GM21390 (cell line): Measurements from ENCODE around the gene HS6ST1.

Source experiments
- ATAC-seq: cut with Tn5 transposase; IDR thresholded peaks from one replicate; pipeline ENCODE4 v1.9.1; 2021; ENCODE audit not compliant: unreplicated experiment

Gene HS6ST1

DNA sequence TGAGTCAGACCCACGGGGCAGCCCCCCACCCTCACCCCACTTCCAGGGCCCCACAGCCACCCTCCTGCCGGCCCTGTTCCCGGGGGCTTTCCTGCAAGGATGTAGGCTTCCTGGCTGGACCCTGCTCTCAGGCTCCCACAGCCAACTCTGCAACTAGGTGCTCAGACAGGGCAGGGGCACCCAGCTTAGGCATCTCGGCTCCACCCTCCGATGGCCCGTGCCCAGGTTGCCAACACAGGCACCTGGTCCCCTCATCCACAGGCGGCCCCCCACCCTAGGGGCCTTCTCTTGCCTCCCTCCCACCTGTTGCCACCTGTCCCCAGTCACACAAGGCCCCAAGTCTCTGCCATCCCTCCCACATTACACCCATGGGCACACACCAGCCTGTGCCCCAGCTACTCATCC lies 34.6 kb downstream of the HS6ST1 start:
- no peak for ATAC-seq

- no peak for ATAC-seq
These were observed 35.5 kb downstream of the HS6ST1 start for GRCh38 chr2:128282976-128283810.

DNA sequence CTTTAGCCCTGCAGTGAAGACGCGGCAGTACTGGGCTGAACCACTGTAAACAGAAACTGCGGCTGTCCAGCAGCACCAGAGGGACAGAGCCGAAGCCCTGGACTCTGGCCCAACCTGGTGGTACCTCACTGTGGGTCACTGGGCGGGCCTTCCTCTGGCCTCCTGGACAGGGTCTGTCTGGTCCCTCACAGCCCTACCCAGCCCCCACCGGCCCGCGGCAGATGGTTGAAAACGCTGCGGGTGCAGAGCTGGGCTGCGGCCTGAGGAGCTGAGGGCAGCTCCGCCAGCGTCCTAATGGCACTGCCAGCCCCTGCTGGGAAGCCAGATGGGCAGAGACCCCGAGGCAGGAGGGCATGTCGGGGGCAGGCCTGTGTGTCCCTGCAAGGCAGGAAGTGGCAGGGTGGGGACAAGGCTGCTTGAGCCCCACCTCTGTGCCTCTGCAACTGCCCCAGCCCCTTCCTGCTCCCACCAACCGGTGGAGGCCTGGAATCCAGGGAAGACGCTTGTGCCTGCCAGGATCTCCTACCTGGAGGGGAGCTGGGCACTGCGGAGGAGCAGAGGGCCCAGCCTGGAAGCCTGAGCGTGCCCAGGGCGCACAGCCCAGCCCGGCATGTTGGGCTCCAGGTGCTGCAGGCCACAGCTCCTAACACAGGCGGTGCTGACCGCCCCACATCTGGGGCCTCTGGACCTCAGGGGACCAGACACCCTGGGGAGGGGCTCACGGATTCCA lies 36.3 kb downstream of the HS6ST1 start:
- no peak for ATAC-seq

- ATAC-seq, result no peak
These were observed 36.8 kb downstream of the HS6ST1 start for GRCh38 chr2:128281852-128282245.

GRCh38 chr2:128280901-128281321 lies 37.8 kb downstream of the HS6ST1 start:
- ATAC-seq, result no peak

- ATAC-seq, result no peak
These were observed 38.4 kb downstream of the HS6ST1 start for GRCh38 chr2:128280158-128280871.

DNA sequence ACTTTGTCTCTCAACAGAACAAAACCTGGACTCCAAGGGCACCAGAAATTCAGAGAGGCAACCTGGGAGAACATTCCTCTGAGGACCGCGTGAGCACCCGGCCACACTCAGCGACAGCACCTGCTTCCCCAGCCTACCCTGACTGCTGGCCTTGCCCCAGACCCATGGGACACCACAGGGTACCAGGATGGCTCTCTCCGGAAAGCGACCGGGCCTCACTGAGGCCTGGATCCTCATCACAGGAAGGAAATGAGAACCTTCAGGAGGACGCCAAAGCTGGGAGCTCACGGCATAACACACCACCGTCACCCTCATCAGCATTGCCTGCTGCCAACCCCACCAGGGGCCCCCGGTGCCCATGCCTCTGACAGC lies 38.9 kb downstream of the HS6ST1 start:
- no peak for ATAC-seq

GRCh38 chr2:128279009-128279408 lies 39.7 kb downstream of the HS6ST1 start:
- ATAC-seq, result no peak

DNA sequence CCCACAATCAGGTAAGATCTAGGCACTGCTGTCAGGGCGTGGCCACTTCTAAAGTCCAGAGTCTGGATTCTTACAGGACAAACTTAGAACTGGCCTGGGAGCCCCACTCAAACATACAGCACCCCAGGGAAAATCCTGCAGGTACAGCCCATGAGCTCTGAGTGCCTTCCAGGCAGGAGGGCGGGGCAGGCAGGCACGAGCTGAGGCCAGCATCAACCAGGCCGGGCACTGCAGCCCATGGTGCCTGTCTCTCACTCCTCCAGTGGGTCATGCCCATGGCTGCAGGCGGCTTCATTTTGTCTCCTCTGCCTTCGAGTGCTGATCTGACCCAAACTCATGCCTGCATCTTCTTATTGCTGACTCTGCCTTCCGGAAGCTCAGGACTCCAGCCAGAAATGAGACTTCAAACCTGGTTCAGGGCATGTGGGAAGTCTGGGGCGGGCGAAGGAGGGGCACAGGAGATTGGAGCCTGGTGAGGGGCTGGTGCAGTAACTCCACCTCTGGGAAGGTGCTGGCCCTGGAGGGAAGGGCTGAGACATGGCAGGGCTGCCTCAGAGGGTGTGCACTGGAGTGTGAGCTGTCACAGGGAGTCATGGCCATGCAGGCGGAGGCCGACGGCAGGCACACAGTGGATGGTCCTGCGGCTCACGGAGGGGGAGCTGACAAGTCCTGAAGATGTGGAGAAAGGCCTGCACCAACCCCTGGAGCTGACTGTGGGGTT lies 40.5 kb downstream of the HS6ST1 start:
- no peak for ATAC-seq

DNA sequence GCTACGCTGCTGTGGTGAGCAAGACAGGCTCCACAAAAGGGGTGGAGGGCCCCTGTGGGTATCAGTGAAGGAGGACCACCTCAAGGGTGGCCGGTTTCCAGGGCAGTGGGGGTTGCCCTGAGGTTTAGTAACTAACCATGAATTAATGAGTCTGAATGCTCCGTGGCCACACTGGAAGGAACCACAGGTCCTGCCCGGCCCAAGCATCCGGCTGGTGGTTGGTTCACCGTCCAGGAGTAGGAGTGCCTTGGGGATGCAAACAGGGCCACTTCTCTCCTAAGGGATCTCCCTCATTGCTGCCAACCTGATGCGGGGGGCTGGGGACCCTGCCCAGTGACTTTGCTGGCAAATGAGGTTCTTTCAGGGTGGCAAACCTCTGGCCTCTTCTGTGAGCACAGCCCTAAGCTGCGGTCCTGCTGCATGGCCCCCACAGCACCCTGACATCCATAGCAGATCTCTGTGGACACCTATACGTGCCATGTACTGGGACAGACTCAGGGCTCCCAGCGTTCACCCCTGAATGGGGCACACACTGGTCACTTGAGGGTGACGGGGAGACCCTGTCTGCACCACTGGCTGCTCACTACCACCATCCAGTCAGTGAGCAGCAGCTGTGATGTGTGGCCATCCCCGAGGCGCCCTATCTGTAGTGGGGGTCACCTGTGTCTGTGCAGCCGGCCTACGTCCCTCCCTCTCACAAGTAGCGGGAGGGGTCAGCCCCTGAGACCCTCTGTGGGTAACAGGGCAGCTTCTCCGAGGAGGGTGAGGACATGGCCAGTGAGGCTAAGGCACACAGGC lies 41.6 kb downstream of the HS6ST1 start:
- ATAC-seq, result no peak

- no peak for ATAC-seq
These were observed 43.1 kb downstream of the HS6ST1 start for GRCh38 chr2:128275498-128276045.

- no peak for ATAC-seq
These were observed 44.5 kb downstream of the HS6ST1 start for GRCh38 chr2:128274218-128274617.

GRCh38 chr2:128273469-128274081 lies 45.1 kb downstream of the HS6ST1 start:
- no peak for ATAC-seq

DNA sequence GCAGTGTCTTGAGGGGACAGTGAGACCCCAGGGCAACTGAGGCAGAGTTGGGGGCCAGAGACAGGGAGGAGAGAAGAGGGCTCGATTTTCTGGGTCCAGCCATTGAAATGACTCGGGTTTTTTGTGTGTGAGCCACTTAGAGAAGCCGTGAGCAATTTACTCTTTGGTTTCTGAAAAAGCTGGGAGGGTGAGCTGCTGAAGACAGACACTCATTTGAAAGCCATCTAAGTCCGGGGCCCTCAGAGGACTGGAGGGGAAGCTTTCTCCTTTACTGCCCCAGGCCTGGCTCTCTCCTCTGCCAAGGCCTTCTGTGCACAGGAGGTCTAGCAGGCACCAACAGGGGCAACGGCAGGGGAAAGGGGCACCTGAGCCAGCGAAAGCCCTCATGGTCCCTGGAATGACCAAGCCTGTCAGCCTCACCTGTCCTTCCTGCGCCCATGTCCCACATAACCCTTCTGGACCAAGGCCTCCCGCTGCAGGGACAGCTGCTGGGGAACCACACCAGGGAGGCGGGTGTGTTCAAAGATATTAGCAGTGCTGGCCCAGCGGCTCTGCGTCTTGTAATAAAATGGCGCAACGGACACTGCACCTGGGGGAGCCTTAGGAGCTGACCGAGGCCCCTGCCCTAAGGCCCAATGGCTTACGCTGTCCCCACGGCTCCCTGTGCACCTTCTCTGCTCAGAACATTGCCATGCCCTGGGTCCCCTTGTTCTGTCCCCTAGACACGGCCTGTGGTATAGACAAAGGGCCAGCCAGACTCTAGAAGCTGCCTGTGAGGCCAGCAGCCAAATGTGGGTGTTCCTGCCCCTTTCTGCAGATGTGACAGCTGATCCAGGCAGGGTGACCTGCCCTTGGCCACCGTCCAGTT lies 45.8 kb downstream of the HS6ST1 start:
- ATAC-seq, result no peak

GRCh38 chr2:128271911-128272600 lies 46.6 kb downstream of the HS6ST1 start:
- no peak for ATAC-seq

DNA sequence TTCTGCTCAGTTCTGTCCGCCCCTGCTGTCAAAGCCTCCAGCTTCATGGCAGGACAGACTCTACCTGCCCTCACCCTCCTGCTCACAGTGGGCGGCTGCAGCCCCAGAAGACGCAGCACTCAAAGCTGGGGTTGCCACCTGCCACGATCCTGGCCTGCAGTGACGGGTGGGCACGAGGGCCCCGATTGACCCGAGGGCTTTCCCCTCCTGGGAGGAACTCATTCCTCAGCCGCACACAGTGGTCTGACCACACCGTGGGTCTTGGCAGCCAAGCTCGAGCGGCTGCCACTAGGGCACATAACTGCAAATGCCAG lies 47.1 kb downstream of the HS6ST1 start:
- ATAC-seq, result no peak

- no peak for ATAC-seq
These were observed 47.7 kb downstream of the HS6ST1 start for GRCh38 chr2:128270672-128271596.
